ENCODE measurements around the gene ISLR. TPM values are rescaled to one million over a fixed set of nuclear protein-coding genes. Genes with fewer than 3 reads are reported as not detected.

Gene ISLR
- total and polyA plus RNA-seq, 2 donors, result 82.1 to 110 TPM

DNA sequence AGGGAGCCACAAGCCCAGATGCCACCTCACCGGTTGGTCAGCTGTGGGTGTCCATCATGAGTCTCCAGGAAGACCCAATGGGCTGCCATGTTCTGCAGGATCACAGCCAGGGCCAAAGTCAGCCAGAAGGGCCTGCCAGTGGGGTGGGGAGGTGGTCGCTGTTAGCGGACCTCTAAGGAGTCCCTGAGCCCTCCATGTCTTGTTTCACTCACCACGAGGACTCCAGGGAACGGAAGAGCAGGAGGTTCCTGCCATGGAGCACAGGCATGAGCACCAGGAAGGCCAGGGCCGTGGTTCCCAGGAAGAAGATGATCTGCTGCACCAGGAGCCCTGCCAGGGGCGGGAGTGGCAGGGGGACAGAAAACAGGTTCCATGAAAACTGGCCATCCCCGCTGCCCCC is 8.6 kb downstream of the ISLR start:
- H3K4me3 ChIP-seq (ENCODE audit: low read depth, low read length), result no peak overlapping the region
- H3K36me3 ChIP-seq (ENCODE audit: insufficient read depth), result no peaks in the 10 kb centered on the region
- 95% methylated on average over 8 of the region's 8 CpGs for WGBS
- DNase-seq (ENCODE audit: extremely low spot score), result no peak
- no peak overlapping the region for H3K27ac ChIP-seq (ENCODE audit: low read depth)
- H3K4me1 ChIP-seq (ENCODE audit: insufficient read depth), result no peaks in the 10 kb centered on the region

GRCh38 chr15:74184582-74185091 is 11.1 kb downstream of the ISLR start:
- Histone ChIP-seq H3K27ac (ENCODE audit: low read depth) (no peak overlapping the region), H3K4me3 (ENCODE audit: low read depth, low read length) (no peak overlapping the region), H3K36me3 (ENCODE audit: insufficient read depth) (no peaks in the 10 kb centered on the region), H3K4me1 (ENCODE audit: insufficient read depth) (no peaks in the 10 kb centered on the region)
- no peak for DNase-seq (ENCODE audit: extremely low spot score)
- WGBS, result 91% methylated on average over 12 of the region's 12 CpGs

GRCh38 chr15:74185710-74186348 is 12.3 kb downstream of the ISLR start:
- no peak overlapping the region for H3K4me3 ChIP-seq (ENCODE audit: low read depth, low read length)
- WGBS, result 74% methylated on average over 8 of the region's 8 CpGs
- no peak for DNase-seq (ENCODE audit: extremely low spot score)

GRCh38 chr15:74188216-74188615 is 14.7 kb downstream of the ISLR start:
- no peak overlapping the region for H3K27ac ChIP-seq (ENCODE audit: low read depth)
- H3K36me3 ChIP-seq (ENCODE audit: insufficient read depth), result no peaks in the 10 kb centered on the region
- no peak overlapping the region for H3K4me3 ChIP-seq (ENCODE audit: low read depth, low read length)
- DNase-seq (ENCODE audit: extremely low spot score), result no peak
- no peaks in the 10 kb centered on the region for H3K4me1 ChIP-seq (ENCODE audit: insufficient read depth)
- 93% methylated on average over 11 of the region's 11 CpGs for WGBS

More at GRCh38 chr15:74185710-74186348, 12.3 kb downstream of the ISLR start:
- H3K27ac ChIP-seq (ENCODE audit: low read depth), result no peak overlapping the region
- H3K4me1 ChIP-seq (ENCODE audit: insufficient read depth), result no peaks in the 10 kb centered on the region
- no peaks in the 10 kb centered on the region for H3K36me3 ChIP-seq (ENCODE audit: insufficient read depth)

DNA sequence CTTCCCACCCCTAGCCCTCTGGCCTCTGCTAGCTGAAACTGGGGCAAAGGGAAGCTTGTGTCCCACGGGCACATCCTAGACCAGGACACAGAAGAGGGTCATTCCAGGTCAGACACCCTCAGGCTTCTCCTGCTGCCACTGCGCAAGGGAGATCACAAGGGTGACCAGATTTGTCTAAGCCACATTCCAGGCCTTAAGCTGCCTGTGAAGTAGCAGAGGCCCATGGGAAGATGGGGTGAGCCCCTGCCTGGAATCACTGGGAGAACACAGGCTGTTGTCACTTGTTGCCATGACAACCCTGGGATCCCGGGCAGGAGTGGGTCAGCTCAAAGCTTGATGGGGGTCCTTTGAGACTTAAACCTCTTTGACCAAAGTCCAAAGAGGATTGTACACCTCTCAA is 18.3 kb downstream of the ISLR start:
- 68% methylated on average over 3 of the region's 3 CpGs for WGBS
- H3K36me3 ChIP-seq (ENCODE audit: insufficient read depth), result no peaks in the 10 kb centered on the region
- H3K4me3 ChIP-seq (ENCODE audit: low read depth, low read length), result no peak overlapping the region
- H3K4me1 ChIP-seq (ENCODE audit: insufficient read depth), result no peaks in the 10 kb centered on the region
- no peak for DNase-seq (ENCODE audit: extremely low spot score)
- no peak overlapping the region for H3K27ac ChIP-seq (ENCODE audit: low read depth)

DNA sequence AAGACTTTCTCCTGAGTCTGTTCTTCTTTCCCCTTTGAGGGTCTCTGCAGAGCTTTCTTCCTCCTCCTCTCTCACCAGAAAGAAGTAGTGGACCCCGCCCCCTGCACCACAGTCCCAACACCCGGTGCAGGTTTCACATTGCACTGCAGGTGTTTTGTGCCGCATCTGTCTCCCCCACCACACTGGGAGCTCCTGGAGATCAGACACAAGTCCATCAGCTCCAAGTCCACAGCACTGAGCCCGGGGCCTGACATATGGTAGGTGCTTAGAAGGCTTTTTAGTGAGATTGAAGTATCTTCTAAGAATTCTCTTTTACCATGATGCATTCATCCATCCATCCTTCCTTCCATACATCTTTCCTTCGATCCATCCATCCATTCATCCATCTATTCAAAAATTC is 19.2 kb downstream of the ISLR start:
- 87% methylated on average over 5 of the region's 5 CpGs for WGBS
- no peak overlapping the region for H3K4me3 ChIP-seq (ENCODE audit: low read depth, low read length)
- H3K36me3 ChIP-seq (ENCODE audit: insufficient read depth), result no peaks in the 10 kb centered on the region
- no peak for DNase-seq (ENCODE audit: extremely low spot score)
- H3K4me1 ChIP-seq (ENCODE audit: insufficient read depth), result no peaks in the 10 kb centered on the region
- no peak overlapping the region for H3K27ac ChIP-seq (ENCODE audit: low read depth)

DNA sequence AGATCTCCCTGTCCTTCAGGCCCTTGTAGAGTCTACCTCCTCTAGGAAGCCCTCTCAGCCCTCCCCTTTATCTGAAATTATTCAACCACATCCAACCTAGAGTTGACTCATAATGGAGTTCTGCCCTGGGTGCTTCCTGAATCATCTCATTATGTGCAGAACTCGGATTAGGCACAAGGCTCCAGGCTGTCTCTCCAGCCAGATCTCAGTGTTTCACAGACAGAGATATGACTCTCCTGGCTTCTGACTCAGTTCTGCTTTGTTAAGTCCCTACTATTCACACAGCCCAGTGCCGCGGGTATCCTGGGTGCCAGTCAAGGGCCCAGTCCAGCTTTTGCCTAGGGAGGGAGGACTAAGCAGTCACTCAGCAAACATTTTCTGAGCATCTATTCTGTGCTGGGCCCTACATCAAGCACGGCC is 19.8 kb downstream of the ISLR start:
- WGBS, result 70% methylated on average over 4 of the region's 4 CpGs
- DNase-seq (ENCODE audit: extremely low spot score), result no peak
- H3K36me3 ChIP-seq (ENCODE audit: insufficient read depth), result no peaks in the 10 kb centered on the region
- no peak overlapping the region for H3K4me3 ChIP-seq (ENCODE audit: low read depth, low read length)
- H3K27ac ChIP-seq (ENCODE audit: low read depth), result no peak overlapping the region
- no peaks in the 10 kb centered on the region for H3K4me1 ChIP-seq (ENCODE audit: insufficient read depth)

GRCh38 chr15:74193905-74194304 is 20.4 kb downstream of the ISLR start:
- DNase-seq (ENCODE audit: extremely low spot score), result no peak
- H3K36me3 ChIP-seq (ENCODE audit: insufficient read depth), result no peaks in the 10 kb centered on the region
- no peak overlapping the region for H3K4me3 ChIP-seq (ENCODE audit: low read depth, low read length)
- WGBS, result 66% methylated on average over 6 of the region's 6 CpGs
- H3K27ac ChIP-seq (ENCODE audit: low read depth), result no peak overlapping the region
- H3K4me1 ChIP-seq (ENCODE audit: insufficient read depth), result no peaks in the 10 kb centered on the region

GRCh38 chr15:74194572-74195559 is 21.4 kb downstream of the ISLR start:
- Histone ChIP-seq H3K4me1 (ENCODE audit: insufficient read depth) (no peaks in the 10 kb centered on the region), H3K4me3 (ENCODE audit: low read depth, low read length) (no peak overlapping the region), H3K36me3 (ENCODE audit: insufficient read depth) (no peaks in the 10 kb centered on the region), H3K27ac (ENCODE audit: low read depth) (no peak overlapping the region)
- 96% methylated on average over 13 of the region's 13 CpGs for WGBS
- DNase-seq (ENCODE audit: extremely low spot score), result no peak

DNA sequence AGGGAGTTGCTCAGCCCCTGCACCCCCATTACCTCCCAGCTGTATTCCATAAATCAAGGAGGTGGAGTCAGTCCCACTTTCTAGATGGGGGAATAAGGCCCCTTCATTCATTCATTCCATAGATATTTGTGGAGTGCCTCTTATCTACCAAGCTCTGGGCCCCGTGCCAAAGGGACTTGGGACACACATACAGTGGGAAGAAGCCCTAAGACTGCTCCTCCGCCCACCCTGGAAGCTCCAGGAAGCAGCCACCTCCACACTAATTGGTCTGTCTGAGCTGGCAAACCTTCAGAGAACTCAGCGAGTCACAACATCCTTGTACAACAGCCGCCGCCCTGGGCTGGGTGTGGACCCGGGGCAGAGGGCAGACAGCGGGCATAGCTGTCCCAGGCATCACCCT is 22.7 kb downstream of the ISLR start:
- H3K4me1 ChIP-seq (ENCODE audit: insufficient read depth), result no peaks in the 10 kb centered on the region
- no peak overlapping the region for H3K4me3 ChIP-seq (ENCODE audit: low read depth, low read length)
- WGBS, result 13% methylated on average over 7 of the region's 7 CpGs
- no peak overlapping the region for H3K27ac ChIP-seq (ENCODE audit: low read depth)
- no peaks in the 10 kb centered on the region for H3K36me3 ChIP-seq (ENCODE audit: insufficient read depth)
- DNase-seq (ENCODE audit: extremely low spot score), result no peak

DNA sequence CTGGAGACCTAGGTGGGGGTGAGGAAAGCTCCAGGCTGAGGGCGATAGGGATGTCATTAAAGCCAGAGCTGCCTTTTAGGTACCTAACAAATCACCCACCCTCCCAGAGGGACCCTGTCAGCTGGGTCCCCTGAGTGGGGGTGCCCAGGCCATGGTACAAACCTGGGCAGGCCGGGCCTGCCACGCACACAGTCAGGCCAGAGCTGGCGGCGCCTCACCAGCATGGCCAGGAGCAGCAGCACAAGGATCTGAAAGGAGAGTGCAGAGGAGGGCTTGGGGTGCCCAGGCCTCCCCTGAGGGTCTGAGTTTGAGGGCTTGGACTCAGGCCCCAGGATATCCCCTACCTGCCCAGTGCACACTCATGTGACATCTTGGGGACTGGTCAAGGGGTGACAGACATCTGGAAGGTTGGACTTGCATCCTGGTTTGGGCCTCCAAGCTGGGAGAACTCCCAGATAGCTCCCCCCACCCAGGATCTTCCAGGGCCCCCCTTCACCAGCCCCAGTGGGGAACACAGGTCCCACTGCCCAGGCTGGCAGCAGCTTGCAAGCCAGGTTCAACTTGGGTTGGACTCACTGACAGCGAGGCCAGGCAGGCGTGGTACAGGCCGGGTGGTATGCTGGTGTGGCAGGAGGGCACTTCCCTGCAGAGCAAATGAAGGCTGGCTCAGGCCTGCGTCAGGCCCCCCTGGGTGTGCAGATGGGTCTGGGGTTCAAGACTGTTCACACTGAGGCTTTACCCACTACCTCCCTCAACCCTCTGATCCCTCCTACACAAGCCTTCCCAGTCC is 23.9 kb downstream of the ISLR start:
- H3K27ac ChIP-seq (ENCODE audit: low read depth), result no peak overlapping the region
- DNase-seq (ENCODE audit: extremely low spot score), result no peak
- H3K4me3 ChIP-seq (ENCODE audit: low read depth, low read length), result no peak overlapping the region
- no peaks in the 10 kb centered on the region for H3K36me3 ChIP-seq (ENCODE audit: insufficient read depth)
- WGBS, result 95% methylated on average over 9 of the region's 9 CpGs
- H3K4me1 ChIP-seq (ENCODE audit: insufficient read depth), result no peaks in the 10 kb centered on the region

GRCh38 chr15:74199297-74199652 is 25.8 kb downstream of the ISLR start:
- Histone ChIP-seq H3K4me3 (ENCODE audit: low read depth, low read length) (no peak overlapping the region), H3K4me1 (ENCODE audit: insufficient read depth) (no peaks in the 10 kb centered on the region), H3K27ac (ENCODE audit: low read depth) (no peak overlapping the region), H3K36me3 (ENCODE audit: insufficient read depth) (no peaks in the 10 kb centered on the region)
- 95% methylated on average over 6 of the region's 6 CpGs for WGBS
- DNase-seq (ENCODE audit: extremely low spot score), result no peak

DNA sequence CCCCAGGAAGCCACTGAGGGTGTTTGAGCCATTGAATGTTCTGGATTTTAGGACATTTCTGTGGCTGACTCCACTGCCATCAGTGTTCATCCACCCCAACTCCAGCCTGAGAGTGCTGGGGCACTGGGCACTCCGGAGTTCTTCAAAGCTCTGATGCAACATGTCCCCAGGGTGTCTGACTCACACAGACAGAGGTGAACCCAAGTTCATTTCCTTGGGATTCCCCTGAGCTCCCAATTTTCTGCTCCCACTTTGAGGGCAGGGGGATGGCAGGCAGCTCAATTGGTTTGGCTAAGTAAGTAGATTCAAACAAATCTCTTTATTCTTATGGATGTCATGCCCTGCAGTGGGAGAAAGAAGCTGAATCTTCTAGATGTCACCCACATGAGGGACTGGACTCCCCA is 26.9 kb downstream of the ISLR start:
- 38% methylated on average over 1 of the region's 1 CpG for WGBS
- Histone ChIP-seq H3K27ac (ENCODE audit: low read depth) (peak overlapping the region; percentile 64), H3K4me3 (ENCODE audit: low read depth, low read length) (no peak overlapping the region), H3K36me3 (ENCODE audit: insufficient read depth) (no peaks in the 10 kb centered on the region), H3K4me1 (ENCODE audit: insufficient read depth) (no peaks in the 10 kb centered on the region)
- no peak for DNase-seq (ENCODE audit: extremely low spot score)
